Mesendoderm (in vitro differentiated cells): ENCODE results near the gene KLF18.
"Not testable (repeated sequence)": the region's sequence is repeated elsewhere in the genome, so short reads cannot be mapped to it uniquely, and the experiment has no call there.

Source experiments
- DNase-seq: peaks from one replicate; pipeline ENCODE4 v3.0.0; 2013
- H2AK5ac ChIP-seq: 2 replicates; pipeline ENCODE4 v1.6.1; 2013; ENCODE audit warnings: low read length, inconsistent platforms
- H2BK120ac ChIP-seq: 2 replicates; pipeline ENCODE4 v1.6.1; 2013; ENCODE audit warnings: low read depth, mild to moderate bottlenecking, low read length, moderate library complexity, mixed read lengths
- H2BK15ac ChIP-seq: replicated peaks from 2 replicates; pipeline ENCODE4 v1.6.1; 2013; ENCODE audit warnings: low read depth, mild to moderate bottlenecking, moderate library complexity
- H2BK5ac ChIP-seq: 2 replicates; pipeline ENCODE4 v1.6.1; 2013; ENCODE audit warnings: low read length, inconsistent platforms
- H3K18ac ChIP-seq: 2 replicates; pipeline ENCODE4 v1.6.1; 2013; ENCODE audit warnings: mild to moderate bottlenecking, low read length, mixed read lengths
- H3K23ac ChIP-seq: one replicate; pipeline ENCODE4 v1.6.1; 2013; ENCODE audit warnings: low read length
- H3K27ac ChIP-seq: 2 replicates; pipeline ENCODE4 v1.5.1; 2013; ENCODE audit warnings: low read depth, mild to moderate bottlenecking, inconsistent platforms, low read length, moderate library complexity
- H3K27me3 ChIP-seq: 2 replicates; pipeline ENCODE4 v1.6.1; 2013; ENCODE audit warnings: low read length, control low read depth, mild to moderate bottlenecking, inconsistent platforms; ENCODE audit not compliant: insufficient read depth, poor library complexity
- H3K36me3 ChIP-seq: 2 replicates; pipeline ENCODE4 v1.6.1; 2013; ENCODE audit warnings: low read length, inconsistent platforms; ENCODE audit not compliant: control insufficient read depth, insufficient read depth
- H3K4ac ChIP-seq: one replicate; pipeline ENCODE4 v1.6.1; 2013; ENCODE audit warnings: low read depth, mild to moderate bottlenecking, low read length, moderate library complexity
- H3K4me1 ChIP-seq: 2 replicates; pipeline ENCODE4 v1.6.1; 2013; ENCODE audit warnings: low read depth, low read length, inconsistent platforms; ENCODE audit not compliant: control insufficient read depth
- H3K4me2 ChIP-seq: 2 replicates; pipeline ENCODE4 v1.6.1; 2013; ENCODE audit warnings: low read length
- H3K4me3 ChIP-seq: 2 replicates; pipeline ENCODE4 v1.5.1; 2013; ENCODE audit warnings: mild to moderate bottlenecking, low read length
- H3K56ac ChIP-seq: one replicate; pipeline ENCODE4 v1.6.1; 2013; ENCODE audit warnings: low read length
- H3K79me1 ChIP-seq: 2 replicates; pipeline ENCODE4 v1.6.1; 2013; ENCODE audit warnings: low read length, inconsistent platforms
- H3K79me2 ChIP-seq: 2 replicates; pipeline ENCODE4 v1.6.1; 2013; ENCODE audit warnings: mild to moderate bottlenecking, low read length; ENCODE audit not compliant: control insufficient read depth, insufficient read depth
- H3K9ac ChIP-seq: 2 replicates; pipeline ENCODE4 v1.6.1; 2013; ENCODE audit warnings: low read length, inconsistent platforms
- H4K5ac ChIP-seq: one replicate; pipeline ENCODE4 v1.6.1; 2013; ENCODE audit warnings: low read length
- H4K8ac ChIP-seq: one replicate; pipeline ENCODE4 v1.6.1; 2013; ENCODE audit warnings: low read depth, mild to moderate bottlenecking, control low read depth, low read length, moderate library complexity
- WGBS: extraction: QIAGEN DNeasy Blood & Tissue Kit; methylation state at CpG from one replicate; pipeline ENCODE4 v1.1.7; 2013; ENCODE audit warnings: low lambda C conversion rate, missing lambda C conversion rate; ENCODE audit not compliant: insufficient coverage; ENCODE audit errors: extremely low coverage; 5-methylcytosine and 5-hydroxymethylcytosine counted together

Gene KLF18

DNA sequence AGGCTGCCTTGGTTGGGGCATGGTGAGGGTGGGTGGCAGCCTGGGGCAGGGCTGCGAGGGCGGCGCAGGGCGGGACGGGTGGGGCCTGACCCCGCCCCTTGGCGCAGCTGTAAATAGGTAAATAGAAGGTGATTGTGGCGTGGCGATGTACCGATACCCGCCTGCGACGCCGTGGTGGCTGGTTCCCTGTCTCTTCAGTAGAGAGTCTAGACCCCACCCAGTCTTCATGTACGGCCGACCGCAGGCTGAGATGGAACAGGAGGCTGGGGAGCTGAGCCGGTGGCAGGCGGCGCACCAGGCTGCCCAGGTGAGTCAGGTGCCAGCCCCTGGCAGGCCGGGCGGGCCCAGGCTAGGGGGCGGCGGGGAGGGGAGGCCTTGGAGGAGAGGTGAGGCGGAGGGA, 22.7 kb downstream of the KLF18 start, which contains the start of gene KLF17:
TSS of gene KLF17 (plus strand) at position 140 of the 400 bp plus-strand sequence. CDS start at position 227, 87 bp downstream.
- Histone ChIP-seq H4K8ac (no peak within 1 kb of the TSS), H3K4ac (no peak within 1 kb of the TSS), H3K4me2 (no peak within 1 kb of the TSS), H3K23ac (no peak within 1 kb of the TSS), H2BK120ac (no peak within 1 kb of the TSS), H3K79me1 (no peaks in the 10 kb centered on the region), H3K56ac (no peak within 1 kb of the TSS), H2BK5ac (no peak within 1 kb of the TSS), H3K9ac (no peak within 1 kb of the TSS), H4K5ac (no peak within 1 kb of the TSS), H3K27ac (no peak within 1 kb of the TSS), H3K4me3 (no peak within 1 kb of the TSS), H3K36me3 (no peaks in the 10 kb centered on the region), H2BK15ac (no peak within 1 kb of the TSS), H3K27me3 (no peaks in the 10 kb centered on the region), H2AK5ac (no peak within 1 kb of the TSS), H3K18ac (no peak within 1 kb of the TSS), H3K4me1 (no peaks in the 10 kb centered on the region), H3K79me2 (no peaks in the 10 kb centered on the region)
- no peak for DNase-seq
- no CpG with 5 or more reads among the region's 25 CpGs for WGBS

DNA sequence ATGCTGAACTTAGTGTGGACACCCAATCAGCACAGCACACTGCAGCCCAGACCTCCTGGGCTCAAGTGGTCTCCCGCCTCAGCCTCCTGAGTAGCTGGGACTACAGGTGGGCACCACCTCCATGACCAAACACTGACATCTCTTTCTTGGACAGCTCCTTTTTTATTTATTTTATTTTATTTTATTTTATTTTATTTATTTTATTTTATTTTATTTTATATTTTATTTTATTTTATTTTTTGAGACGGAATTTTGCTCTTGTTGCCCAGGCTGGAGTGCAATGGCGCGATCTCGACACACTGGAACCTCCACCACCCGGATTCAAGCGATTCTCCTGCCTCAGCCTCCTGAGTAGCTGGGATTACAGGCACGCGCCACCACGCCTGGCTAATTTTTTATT, 24.2 kb downstream of the KLF18 start:
- H2BK15ac ChIP-seq, H3K79me2 ChIP-seq, H2AK5ac ChIP-seq, H3K79me1 ChIP-seq, DNase-seq, H3K56ac ChIP-seq, H3K4me2 ChIP-seq, H4K5ac ChIP-seq, H4K8ac ChIP-seq, H3K18ac ChIP-seq, H3K4me3 ChIP-seq, H2BK5ac ChIP-seq, H2BK120ac ChIP-seq, H3K36me3 ChIP-seq, H3K27ac ChIP-seq, H3K23ac ChIP-seq, H3K4me1 ChIP-seq, H3K4ac ChIP-seq, H3K9ac ChIP-seq, H3K27me3 ChIP-seq: not testable (repeated sequence)
- no CpG with 5 or more reads among the region's 10 CpGs for WGBS

DNA sequence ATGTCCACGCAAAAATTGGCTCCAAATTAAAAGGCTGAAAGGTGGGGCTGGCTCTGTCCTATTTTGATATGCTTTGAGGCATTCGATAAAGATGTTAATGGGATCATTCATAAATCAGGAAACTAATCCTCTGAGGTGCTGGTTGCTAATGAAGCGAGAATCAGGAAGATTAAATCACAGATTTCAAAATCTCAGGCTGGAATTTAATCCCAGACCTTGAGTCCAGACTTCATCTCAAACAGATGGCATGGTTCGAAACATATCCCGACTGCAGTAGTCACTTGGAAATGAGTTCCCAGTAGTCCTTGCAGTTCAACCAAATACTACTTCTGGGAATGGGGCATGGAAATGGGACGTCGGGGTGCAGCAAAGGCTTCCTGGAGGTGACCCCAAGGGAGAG, 27.3 kb downstream of the KLF18 start:
- Histone ChIP-seq H3K18ac (no peak overlapping the region), H3K4me3 (no peak overlapping the region), H3K9ac (no peak overlapping the region), H3K4ac (no peak overlapping the region), H3K27ac (no peak overlapping the region), H3K56ac (no peak overlapping the region), H3K36me3 (no peaks in the 10 kb centered on the region), H4K5ac (no peak overlapping the region), H2BK15ac (no peak overlapping the region), H3K79me1 (no peaks in the 10 kb centered on the region), H2BK5ac (no peak overlapping the region), H3K23ac (no peak overlapping the region), H3K27me3 (no peaks in the 10 kb centered on the region), H2BK120ac (no peak overlapping the region), H3K4me1 (no peaks in the 10 kb centered on the region), H4K8ac (no peak overlapping the region), H2AK5ac (no peak overlapping the region), H3K4me2 (no peak overlapping the region), H3K79me2 (no peaks in the 10 kb centered on the region)
- no CpG with 5 or more reads among the region's 7 CpGs for whole genome bisulfite sequencing
- DNase-seq = no peak

DNA sequence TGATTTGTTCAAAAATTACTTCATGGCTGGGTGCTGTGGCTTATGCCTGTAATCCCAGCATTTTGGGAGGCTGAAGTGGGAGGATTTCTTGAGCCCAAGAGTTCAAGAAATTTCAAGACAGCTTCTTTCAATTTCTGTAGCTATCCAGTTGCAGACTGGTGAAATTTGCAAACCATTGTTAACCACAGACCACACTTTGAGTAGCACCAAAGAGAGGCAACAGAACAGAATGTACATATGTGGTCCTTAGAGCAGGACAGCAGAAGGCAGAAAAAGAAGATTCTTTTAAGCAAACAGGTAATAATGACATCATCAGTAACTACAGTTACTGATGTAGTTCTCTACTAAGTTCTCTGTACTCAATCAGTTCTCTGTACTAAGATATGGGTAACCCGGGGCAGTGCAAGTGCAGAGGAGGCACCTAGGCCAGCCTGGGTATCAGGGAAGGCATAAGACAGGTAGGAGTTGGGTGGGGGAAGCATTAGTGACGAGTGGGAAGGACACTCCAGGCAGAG, 28.3 kb downstream of the KLF18 start:
- Histone ChIP-seq H3K56ac (no peak overlapping the region), H3K4me3 (no peak overlapping the region), H3K27ac (no peak overlapping the region), H3K4me1 (no peaks in the 10 kb centered on the region), H3K36me3 (no peaks in the 10 kb centered on the region), H4K5ac (no peak overlapping the region), H4K8ac (no peak overlapping the region), H2AK5ac (no peak overlapping the region), H3K27me3 (no peaks in the 10 kb centered on the region), H3K9ac (no peak overlapping the region), H2BK15ac (no peak overlapping the region), H3K18ac (no peak overlapping the region), H3K23ac (no peak overlapping the region), H2BK120ac (no peak overlapping the region), H3K4ac (no peak overlapping the region), H3K79me1 (no peaks in the 10 kb centered on the region), H2BK5ac (no peak overlapping the region), H3K79me2 (no peaks in the 10 kb centered on the region), H3K4me2 (no peak overlapping the region)
- WGBS = no CpG with 5 or more reads among the region's 2 CpGs
- DNase-seq = no peak

DNA sequence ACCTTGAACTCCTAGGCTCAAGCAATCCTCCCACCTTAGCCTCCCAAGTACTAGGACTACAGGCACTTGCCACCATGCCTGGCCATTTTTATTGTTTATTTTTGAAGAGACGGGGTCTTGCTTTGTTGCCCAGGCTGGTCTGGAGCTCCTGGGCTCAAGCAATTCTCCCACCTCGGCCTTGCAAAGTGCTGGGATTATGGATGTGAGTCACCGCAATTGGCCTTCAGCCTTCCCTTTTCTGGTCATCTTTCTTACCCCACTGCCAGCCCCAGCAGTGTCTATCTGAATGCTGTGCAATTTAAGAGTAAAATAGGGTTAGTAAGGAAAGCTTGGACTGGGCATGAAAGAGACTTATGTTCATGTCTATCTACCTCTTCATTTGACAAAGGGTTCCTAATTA, 28.9 kb downstream of the KLF18 start:
- no peak overlapping the region for H2BK120ac ChIP-seq
- no peak overlapping the region for H4K8ac ChIP-seq
- H2BK15ac ChIP-seq = no peak overlapping the region
- H3K18ac ChIP-seq = no peak overlapping the region
- no peak overlapping the region for H3K9ac ChIP-seq
- H2AK5ac ChIP-seq = no peak overlapping the region
- no peaks in the 10 kb centered on the region for H3K79me2 ChIP-seq
- H2BK5ac ChIP-seq = no peak overlapping the region
- H3K36me3 ChIP-seq = no peaks in the 10 kb centered on the region
- H4K5ac ChIP-seq = no peak overlapping the region
- H3K27ac ChIP-seq = no peak overlapping the region
- H3K4ac ChIP-seq = no peak overlapping the region
- H3K27me3 ChIP-seq = no peaks in the 10 kb centered on the region
- H3K23ac ChIP-seq = no peak overlapping the region
- no peak overlapping the region for H3K4me3 ChIP-seq
- WGBS = no CpG with 5 or more reads among the region's 3 CpGs
- no peak overlapping the region for H3K56ac ChIP-seq
- H3K79me1 ChIP-seq = no peaks in the 10 kb centered on the region
- no peak overlapping the region for H3K4me2 ChIP-seq
- DNase-seq = no peak
- H3K4me1 ChIP-seq = no peaks in the 10 kb centered on the region

DNA sequence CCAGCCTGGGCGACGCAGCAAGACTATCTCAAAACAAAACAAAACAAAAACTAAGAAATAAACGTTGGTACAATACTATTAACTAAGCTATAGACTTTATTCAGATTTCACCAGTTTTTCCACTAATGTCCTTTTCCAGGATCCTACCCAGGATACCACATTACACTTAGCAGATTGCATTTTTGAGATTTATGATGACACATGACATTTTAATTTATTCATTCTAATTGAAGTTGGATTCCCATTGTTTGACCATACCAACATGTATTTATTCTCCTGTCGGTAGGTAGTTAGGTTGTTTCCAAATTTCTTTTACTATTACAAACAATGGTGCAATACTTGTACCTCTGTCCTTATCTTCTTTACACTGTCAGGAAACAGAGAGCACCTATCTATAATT, 29.6 kb downstream of the KLF18 start:
- Histone ChIP-seq H2AK5ac (no peak overlapping the region), H3K4me1 (no peaks in the 10 kb centered on the region), H2BK15ac (no peak overlapping the region), H3K27me3 (no peaks in the 10 kb centered on the region), H3K23ac (no peak overlapping the region), H3K4me2 (no peak overlapping the region), H3K27ac (no peak overlapping the region), H2BK5ac (no peak overlapping the region), H3K4ac (no peak overlapping the region), H3K36me3 (no peaks in the 10 kb centered on the region), H2BK120ac (no peak overlapping the region), H4K5ac (no peak overlapping the region), H3K4me3 (no peak overlapping the region), H3K18ac (no peak overlapping the region), H3K79me2 (no peaks in the 10 kb centered on the region), H3K9ac (no peak overlapping the region), H3K56ac (no peak overlapping the region), H3K79me1 (no peaks in the 10 kb centered on the region), H4K8ac (no peak overlapping the region)
- no peak for DNase-seq
- no CpG with 5 or more reads among the region's 4 CpGs for WGBS
